Loucy (cell line): Measurements from ENCODE around the gene YWHAE.
"Not testable (repeated sequence)": the region's sequence is repeated elsewhere in the genome, so short reads cannot be mapped to it uniquely, and the experiment has no call there.

Experiments used
- H2AFZ ChIP-seq: fragments of 200-600 bp; sonication (generic); 2 replicates; pipeline ENCODE4 v1.6.0; 2016; ENCODE audit warnings: antibody characterized with exemption, mild to moderate bottlenecking, low read length, moderate library complexity
- H3F3A ChIP-seq: fragments of 200-600 bp; 2 replicates; pipeline ENCODE4 v1.6.0; 2016; ENCODE audit warnings: antibody characterized with exemption, low read depth, mild to moderate bottlenecking
- H3K27me3 ChIP-seq: fragments of 200-600 bp; sonication (generic); 2 replicates; pipeline ENCODE4 v1.6.1; 2014; ENCODE audit warnings: low read length, mild to moderate bottlenecking; ENCODE audit not compliant: insufficient read depth, poor library complexity, severe bottlenecking
- H3K36me3 ChIP-seq: fragments of 200-600 bp; sonication (generic); 2 replicates; pipeline ENCODE4 v1.6.1; 2016; ENCODE audit warnings: low read length; ENCODE audit not compliant: insufficient read depth
- H3K4me1 ChIP-seq: fragments of 200-600 bp; sonication (generic); 2 replicates; pipeline ENCODE4 v1.5.1; 2014; ENCODE audit warnings: low read length, mild to moderate bottlenecking; ENCODE audit not compliant: insufficient read depth, poor library complexity, severe bottlenecking
- H3K4me2 ChIP-seq: fragments of 200-600 bp; sonication (generic); 2 replicates; pipeline ENCODE4 v1.6.0; 2014; ENCODE audit warnings: antibody characterized with exemption, low read length, low read depth, mild to moderate bottlenecking; ENCODE audit not compliant: poor library complexity, severe bottlenecking
- H3K4me3 ChIP-seq: fragments of 200-600 bp; sonication (generic); 2 replicates; pipeline ENCODE4 v1.5.1; 2014; ENCODE audit warnings: low read length, mild to moderate bottlenecking, mixed read lengths; ENCODE audit not compliant: poor library complexity, severe bottlenecking
- H3K79me2 ChIP-seq: fragments of 200-600 bp; sonication (generic); 2 replicates; pipeline ENCODE4 v1.6.1; 2014; ENCODE audit warnings: low read length; ENCODE audit not compliant: insufficient read depth
- H3K9ac ChIP-seq: fragments of 200-600 bp; sonication (generic); 2 replicates; pipeline ENCODE4 v1.6.0; 2014; ENCODE audit warnings: mild to moderate bottlenecking, low read depth, low read length, moderate library complexity; ENCODE audit not compliant: poor library complexity, severe bottlenecking
- H3K9me2 ChIP-seq: fragments of 200-600 bp; sonication (generic); replicated peaks from 2 replicates; pipeline ENCODE4 v1.6.1; 2016; ENCODE audit warnings: low read depth, low read length, mixed read lengths
- H3K9me3 ChIP-seq: fragments of 200-600 bp; sonication (generic); 2 replicates; pipeline ENCODE4 v1.6.1; 2014; ENCODE audit warnings: mild to moderate bottlenecking, antibody characterized with exemption, low read length, low read depth; ENCODE audit not compliant: insufficient read depth
- H4K20me1 ChIP-seq: fragments of 200-600 bp; sonication (generic); 2 replicates; pipeline ENCODE4 v1.6.0; 2014; ENCODE audit warnings: antibody characterized with exemption, low read length, mild to moderate bottlenecking; ENCODE audit not compliant: insufficient read depth, poor library complexity, severe bottlenecking
- EZH2phosphoT487 ChIP-seq: fragments of 200-600 bp; IDR thresholded peaks from 2 replicates; pipeline ENCODE4 v1.6.1; 2018; ENCODE audit warnings: antibody characterized with exemption, mild to moderate bottlenecking, moderate library complexity, borderline replicate concordance
- TF ChIP-seq, protein P1 (sequence below): fragments of 200-600 bp; sonication (generic); conservative IDR thresholded peaks from 2 replicates; pipeline ENCODE4 v1.5.1; 2014; ENCODE audit warnings: mild to moderate bottlenecking, antibody characterized with exemption, low read length

Gene YWHAE

DNA sequence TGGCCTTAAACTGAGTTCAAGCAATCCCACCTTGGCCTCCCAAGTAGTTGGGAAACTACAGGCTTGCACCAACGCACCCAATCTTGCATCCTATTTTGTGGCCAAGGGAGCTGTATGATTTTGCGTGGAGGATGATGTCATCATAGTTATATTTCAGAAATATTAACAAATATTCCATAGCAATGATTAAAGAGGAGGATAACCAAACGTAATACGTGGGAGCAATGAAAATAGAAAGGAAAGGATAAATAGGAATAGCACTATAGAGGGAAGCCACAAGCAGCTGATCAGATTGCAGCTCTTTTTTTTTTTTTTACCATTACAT, 2.2 kb upstream of the YWHAE start:
- H3K9me3 ChIP-seq, result no peaks in the 10 kb centered on the region

DNA sequence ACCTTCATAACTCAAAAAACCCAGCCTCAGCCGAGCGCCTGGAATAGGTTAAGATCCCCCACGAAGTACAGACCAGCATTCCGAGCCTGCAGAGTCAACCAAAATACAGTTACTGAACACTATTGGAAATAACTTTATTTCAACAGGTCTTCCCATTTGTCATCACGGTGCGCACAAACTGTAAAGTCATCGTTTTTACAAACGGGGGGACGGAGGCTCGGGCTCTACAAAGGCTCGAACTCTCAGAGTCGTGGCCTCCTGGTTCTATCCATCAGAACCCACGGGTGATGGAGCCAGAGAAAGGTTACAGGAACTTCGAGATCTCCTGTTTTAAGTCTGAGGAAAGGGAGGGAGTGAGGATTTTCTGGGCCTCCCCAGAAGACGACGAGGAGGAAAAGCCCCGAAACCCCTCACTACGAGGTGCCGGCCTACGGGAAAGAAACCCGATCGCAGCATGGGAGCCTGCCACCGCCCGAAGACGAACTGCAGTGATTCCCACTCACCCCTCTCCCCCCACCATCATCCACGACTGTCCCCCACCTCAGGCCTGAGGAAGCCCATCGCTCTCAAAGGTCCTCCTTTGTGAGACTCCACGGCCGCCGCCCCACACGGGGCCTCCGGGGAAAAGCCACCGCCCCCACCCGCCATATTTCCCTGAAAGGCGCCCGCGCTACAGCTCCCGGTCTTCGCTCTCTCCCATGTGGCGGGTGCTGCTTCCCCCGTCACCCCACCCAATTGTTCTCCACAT, 917 bp downstream of the YWHAE start:
- no peak for TF ChIP-seq EZH2phosphoT487
- TF ChIP-seq, protein P1, sequence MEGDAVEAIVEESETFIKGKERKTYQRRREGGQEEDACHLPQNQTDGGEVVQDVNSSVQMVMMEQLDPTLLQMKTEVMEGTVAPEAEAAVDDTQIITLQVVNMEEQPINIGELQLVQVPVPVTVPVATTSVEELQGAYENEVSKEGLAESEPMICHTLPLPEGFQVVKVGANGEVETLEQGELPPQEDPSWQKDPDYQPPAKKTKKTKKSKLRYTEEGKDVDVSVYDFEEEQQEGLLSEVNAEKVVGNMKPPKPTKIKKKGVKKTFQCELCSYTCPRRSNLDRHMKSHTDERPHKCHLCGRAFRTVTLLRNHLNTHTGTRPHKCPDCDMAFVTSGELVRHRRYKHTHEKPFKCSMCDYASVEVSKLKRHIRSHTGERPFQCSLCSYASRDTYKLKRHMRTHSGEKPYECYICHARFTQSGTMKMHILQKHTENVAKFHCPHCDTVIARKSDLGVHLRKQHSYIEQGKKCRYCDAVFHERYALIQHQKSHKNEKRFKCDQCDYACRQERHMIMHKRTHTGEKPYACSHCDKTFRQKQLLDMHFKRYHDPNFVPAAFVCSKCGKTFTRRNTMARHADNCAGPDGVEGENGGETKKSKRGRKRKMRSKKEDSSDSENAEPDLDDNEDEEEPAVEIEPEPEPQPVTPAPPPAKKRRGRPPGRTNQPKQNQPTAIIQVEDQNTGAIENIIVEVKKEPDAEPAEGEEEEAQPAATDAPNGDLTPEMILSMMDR, result no peak
- Histone ChIP-seq H3K79me2 (peaks cover 59% of the 10 kb centered on the region), H3K4me1 (peaks cover 26% of the 10 kb centered on the region), H3K4me2 (peak overlapping the region; percentile 97), H3K27me3 (peaks cover 5% of the 10 kb centered on the region), H3K9me2 (no peaks in the 10 kb centered on the region), H2AFZ (no peak overlapping the region), H3K4me3 (peak overlapping the region; percentile 100), H3K36me3 (no peaks in the 10 kb centered on the region), H3K9ac (peak overlapping the region; percentile 94), H3F3A (no peaks in the 10 kb centered on the region), H3K9me3 (no peaks in the 10 kb centered on the region), H4K20me1 (peaks cover 52% of the 10 kb centered on the region)

More for the DNA sequence above, 2.2 kb upstream of the YWHAE start:
- no peak overlapping the region for H3K4me2 ChIP-seq
- H2AFZ ChIP-seq, result no peak overlapping the region
- H4K20me1 ChIP-seq, result peaks cover 21% of the 10 kb centered on the region
- H3K9ac ChIP-seq, result no peak overlapping the region
- H3K9me2 ChIP-seq, result no peaks in the 10 kb centered on the region
- peaks cover 28% of the 10 kb centered on the region for H3K79me2 ChIP-seq
- no peak overlapping the region for H3K4me3 ChIP-seq
- no peaks in the 10 kb centered on the region for H3K36me3 ChIP-seq
- no peaks in the 10 kb centered on the region for H3F3A ChIP-seq
- TF ChIP-seq EZH2phosphoT487, result no peak
- TF ChIP-seq, protein P1, result no peak
- peaks cover 17% of the 10 kb centered on the region for H3K4me1 ChIP-seq
- peaks cover 5% of the 10 kb centered on the region for H3K27me3 ChIP-seq

DNA sequence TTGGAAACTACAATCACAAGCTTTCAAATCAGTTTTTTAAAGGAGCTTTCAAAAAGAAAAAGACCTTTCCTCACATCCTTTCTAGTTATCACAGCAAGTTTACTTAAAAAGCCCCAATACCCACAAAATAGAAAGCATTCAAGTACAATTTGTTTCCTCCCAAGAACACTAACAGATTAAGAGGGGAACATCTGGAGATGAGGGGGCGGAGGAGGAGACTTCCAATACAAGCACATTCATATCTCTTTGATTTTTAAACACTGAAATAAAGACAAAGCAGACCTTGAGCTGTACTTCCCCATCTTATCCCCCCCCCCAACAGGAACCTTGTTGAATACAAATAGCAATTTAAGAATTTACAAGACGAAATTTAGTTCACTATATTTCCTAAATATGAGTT, 2.0 kb downstream of the YWHAE start:
- Histone ChIP-seq H3K4me3 (peak overlapping the region; percentile 100), H3K9ac (peak overlapping the region; percentile 94), H3F3A (no peaks in the 10 kb centered on the region), H3K4me2 (peak overlapping the region; percentile 97), H3K9me3 (no peaks in the 10 kb centered on the region), H3K9me2 (no peaks in the 10 kb centered on the region), H4K20me1 (peaks cover 63% of the 10 kb centered on the region), H3K27me3 (peaks cover 5% of the 10 kb centered on the region), H2AFZ (no peak overlapping the region), H3K4me1 (peaks cover 33% of the 10 kb centered on the region), H3K79me2 (peaks cover 69% of the 10 kb centered on the region), H3K36me3 (no peaks in the 10 kb centered on the region)
- TF ChIP-seq, protein P1, result no peak
- no peak for TF ChIP-seq EZH2phosphoT487

DNA sequence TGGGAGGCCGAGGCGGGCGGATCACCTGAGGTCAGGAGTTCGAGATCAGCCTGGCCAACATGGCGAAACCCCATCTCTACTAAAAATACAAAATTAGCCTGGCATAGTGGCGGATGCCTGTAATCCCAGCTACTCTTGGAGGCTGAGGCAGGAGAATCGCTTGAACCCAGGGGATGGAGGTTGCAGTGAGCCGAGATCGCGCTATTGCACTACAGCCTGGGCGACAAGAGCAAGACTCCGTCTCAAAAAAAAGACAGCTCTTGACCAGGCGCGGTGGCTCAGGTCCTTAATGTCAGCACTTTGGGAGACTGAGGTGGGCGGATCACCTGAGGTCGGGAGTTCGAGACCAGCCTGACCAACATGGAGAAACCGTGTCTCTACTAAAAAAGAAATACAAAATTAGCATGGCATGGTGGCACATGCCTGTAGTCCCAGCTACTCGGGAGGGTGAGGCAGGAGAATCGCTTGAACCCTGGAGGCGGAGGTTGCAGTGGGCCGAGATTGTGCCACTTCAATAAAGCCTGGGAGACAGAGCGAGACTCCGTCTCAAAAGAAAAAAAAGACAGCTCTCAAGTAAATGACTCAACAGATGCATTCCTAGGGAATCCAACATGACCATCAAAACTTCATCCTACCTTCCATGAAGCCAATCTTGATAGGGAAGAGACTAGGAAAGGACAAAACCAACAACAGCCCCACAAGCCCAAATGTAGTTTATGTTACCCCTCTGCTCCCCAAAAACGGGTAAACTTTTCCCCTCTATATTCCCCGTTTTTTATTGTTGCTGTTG, 4.0 kb downstream of the YWHAE start:
- not testable (repeated sequence) for H3K9me3 ChIP-seq, H3K27me3 ChIP-seq, H3F3A ChIP-seq, H3K9ac ChIP-seq, H2AFZ ChIP-seq, H3K9me2 ChIP-seq, H3K36me3 ChIP-seq
- Histone ChIP-seq H3K79me2 (peaks cover 89% of the 10 kb centered on the region), H3K4me2 (peak overlapping the region; percentile 97), H3K4me3 (peak overlapping the region; percentile 100), H4K20me1 (peaks cover 82% of the 10 kb centered on the region), H3K4me1 (peaks cover 46% of the 10 kb centered on the region)
